HG02588 (cell line): ENCODE results near the gene ODR4.
"Not testable (repeated sequence)": the region's sequence is repeated elsewhere in the genome, so short reads cannot be mapped to it uniquely, and the experiment has no call there.

Source experiments
- ATAC-seq: cut with Tn5 transposase; IDR thresholded peaks from one replicate; pipeline ENCODE4 v1.9.1; 2021; ENCODE audit warnings: mild to moderate bottlenecking, moderate library complexity; ENCODE audit not compliant: unreplicated experiment

The ODR4 gene

DNA sequence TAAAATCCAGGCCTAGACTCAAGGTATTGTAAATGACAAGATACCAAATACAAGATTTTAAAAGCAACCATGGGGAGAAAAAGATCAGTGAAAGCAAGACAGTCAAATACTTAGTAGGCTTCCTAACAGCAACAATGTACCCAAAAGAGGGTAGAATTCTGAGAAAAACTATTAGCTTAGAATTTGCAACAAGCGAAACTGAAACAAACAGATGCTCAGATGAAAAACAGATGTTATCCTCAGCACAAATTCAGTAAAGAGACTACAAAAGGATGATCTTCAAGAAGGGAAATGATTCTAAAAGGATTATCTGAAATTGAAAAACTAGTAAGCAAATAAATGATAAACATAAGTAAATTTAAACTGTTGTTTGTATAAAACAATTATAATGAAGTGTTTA, 45.3 kb downstream of the ODR4 start:
- peak; percentile 96 for ATAC-seq

DNA sequence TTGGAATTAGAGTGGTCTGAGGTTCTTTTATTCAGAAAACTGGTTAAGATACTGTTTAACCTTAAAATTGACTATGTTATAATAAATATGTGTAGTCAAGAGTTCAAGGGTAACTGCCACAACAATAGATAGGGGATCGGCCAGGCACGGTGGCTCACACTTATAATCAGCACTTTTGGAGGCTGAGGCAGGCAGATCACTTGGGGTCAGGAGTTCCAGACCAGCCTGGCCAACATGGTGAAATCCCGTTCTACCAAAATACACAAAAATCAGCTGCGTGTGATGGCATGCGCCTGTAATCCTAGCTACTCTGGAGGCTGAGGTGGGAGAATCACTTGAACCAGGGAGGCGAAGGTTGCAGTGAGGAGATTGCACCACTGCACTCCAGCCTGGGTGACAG, 45.8 kb downstream of the ODR4 start:
- ATAC-seq = no peak

DNA sequence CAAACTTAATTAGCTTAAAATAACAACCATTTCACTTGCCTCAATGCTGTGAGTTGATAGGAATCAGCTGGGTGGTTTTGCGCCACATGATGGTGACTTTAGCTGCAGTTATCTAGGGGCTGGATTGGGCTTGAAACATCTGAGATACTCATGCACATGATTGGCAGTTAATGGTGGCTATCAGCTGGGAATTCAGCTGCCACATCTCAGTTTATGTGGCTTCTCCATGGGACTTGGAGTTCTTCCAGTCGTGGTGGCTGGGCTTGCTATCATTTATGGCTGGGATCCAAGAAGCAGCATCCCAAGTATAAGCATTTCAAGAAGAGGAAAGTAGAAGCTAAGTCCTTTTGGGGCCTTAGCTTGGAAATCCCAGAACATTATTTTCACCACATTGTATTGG, 48.9 kb downstream of the ODR4 start:
- ATAC-seq = no peak

DNA sequence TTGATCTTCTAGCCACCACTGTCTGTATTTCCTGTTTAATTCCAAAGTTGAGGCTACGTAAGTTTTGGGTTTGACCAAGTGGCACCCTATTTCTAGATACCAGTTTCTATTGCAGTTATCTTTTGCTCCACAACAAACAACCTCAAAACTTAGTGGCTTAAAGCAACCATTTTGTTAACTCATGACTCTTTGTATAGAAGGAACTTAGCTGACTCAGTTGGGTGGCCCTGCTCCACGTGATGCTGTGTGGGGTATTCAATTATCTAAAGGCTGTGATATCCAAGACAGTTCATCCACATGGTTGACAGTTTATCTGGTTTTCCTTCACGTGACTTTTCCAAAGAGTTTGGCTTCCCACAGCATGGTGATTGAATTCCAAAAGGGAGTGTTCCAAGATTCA, 50.5 kb downstream of the ODR4 start:
- ATAC-seq = no peak

DNA sequence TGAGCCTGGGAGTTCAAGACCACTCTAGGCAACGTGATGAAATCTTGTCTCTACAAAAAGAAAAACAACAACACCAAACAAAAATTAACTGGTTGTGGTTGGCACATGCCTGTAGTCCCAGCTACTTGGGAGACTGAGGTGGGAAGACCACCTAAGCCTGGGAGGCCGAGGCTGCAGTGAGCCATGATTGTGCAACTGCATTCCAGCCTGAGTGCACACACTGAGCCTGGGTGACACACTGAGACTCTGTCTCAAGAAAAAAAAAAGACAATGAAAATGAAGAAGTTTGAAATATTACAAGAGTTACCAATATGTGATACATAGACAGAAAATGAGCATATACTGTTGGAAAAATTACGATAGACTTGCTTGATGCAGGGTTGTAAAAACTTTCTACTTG, 53.4 kb downstream of the ODR4 start:
- ATAC-seq = no peak

DNA sequence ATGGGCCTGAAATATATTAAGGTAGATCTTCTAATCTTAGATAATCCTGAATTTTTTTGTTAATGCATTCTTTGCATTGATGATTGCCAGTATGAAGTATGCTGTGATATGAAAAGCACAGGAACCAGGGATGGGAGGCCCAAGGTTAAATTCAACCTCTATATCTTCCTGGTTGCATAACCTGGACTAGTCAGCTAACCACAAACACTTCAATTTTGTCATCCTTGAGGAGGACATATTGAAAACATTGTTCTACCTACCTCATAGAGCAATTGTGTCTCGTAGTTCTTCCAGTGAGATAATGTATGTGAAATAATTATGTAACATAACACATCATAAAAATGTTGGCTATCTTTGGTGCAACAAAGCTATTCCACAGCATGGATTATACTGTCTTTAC, 59.7 kb downstream of the ODR4 start:
- no peak for ATAC-seq

DNA sequence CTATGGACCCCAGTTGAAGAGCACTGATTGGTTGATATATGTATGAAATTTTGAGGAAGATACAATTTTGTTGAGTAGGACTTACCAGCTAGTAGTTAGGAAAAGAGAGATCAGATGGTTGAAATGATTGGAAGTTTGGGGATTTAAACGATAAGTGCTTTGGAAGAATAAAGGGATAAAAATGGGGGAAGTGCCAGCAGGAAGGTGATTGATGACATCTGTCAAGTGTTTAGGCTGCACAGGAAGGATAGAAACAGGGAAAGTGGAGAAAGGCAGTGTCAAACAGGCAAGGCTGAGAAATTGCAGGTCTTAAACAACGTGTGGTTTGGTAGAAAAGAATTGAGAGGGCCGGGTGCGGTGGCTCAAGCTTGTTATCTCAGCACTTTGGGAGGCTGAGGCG, 62.9 kb downstream of the ODR4 start:
- ATAC-seq = no peak

DNA sequence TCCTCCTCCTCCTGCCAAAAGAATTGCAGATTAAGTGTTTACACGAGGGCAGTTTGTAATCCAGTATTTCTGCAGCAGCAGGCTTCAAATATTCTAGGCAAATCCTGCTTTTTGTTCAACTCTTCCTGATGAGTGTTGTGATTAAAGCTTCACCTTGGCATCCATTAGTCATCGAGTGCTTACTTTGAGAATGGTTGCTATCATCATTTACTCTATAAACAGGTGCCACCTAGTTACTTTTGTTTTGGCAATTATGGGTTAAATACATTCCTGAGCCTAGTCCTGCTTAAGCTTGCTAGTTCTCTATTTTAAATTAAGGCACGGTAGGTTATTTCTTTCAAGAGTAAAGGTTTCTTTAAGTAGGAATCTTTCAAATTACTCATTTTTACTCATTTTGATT, 64.9 kb downstream of the ODR4 start:
- no peak for ATAC-seq

DNA sequence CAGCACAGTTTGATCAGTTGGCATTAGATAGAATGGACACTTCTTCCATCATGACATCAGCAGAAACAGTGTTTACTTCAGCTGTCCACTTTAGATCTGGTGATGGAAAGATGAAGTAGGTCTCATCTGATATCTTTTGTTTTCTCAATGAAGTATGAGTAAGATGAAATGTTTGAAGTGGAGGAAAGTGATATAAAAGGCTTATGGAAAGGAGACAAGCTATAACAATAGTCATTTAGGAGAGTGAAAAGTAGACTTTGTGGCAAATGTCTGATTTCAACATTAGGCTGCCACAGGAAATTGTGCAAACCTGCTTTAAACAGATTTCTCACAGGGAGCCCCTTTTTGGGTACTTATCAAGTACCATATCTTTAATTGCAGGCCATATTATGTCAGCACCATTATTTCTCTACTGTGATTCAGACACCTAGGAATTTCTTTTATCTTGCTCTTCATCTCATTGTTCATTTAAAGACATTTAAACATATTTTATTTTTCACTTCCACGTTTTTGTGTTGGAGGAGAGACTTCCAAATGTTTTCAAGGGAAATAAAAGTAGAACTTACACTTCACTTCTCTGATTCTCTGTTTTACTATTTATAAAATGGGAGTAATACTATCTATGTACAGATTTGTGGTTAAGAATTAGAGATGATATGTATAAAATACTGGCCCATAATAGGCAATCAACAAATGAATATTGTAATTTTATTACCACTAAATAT, 67.2 kb downstream of the ODR4 start:
- no peak for ATAC-seq

DNA sequence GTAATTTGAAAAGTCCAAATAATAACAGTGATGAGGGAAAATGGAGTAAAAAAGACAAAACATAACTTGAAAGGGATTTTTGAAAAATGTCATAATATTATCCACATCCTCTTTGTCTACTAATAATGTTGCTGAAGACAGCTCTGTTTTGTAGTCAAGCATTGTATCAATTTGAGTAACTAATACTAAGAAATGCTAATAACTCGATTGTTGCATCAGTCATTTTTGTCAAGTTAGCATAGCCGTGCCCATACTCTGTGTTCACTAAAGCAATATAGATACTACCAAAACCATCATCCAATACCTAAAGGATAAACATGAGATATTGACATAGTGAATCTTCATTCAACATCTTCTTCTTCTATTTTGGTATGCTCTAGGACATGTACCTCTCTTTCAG, 68.0 kb downstream of the ODR4 start:
- peak; percentile 49 for ATAC-seq

DNA sequence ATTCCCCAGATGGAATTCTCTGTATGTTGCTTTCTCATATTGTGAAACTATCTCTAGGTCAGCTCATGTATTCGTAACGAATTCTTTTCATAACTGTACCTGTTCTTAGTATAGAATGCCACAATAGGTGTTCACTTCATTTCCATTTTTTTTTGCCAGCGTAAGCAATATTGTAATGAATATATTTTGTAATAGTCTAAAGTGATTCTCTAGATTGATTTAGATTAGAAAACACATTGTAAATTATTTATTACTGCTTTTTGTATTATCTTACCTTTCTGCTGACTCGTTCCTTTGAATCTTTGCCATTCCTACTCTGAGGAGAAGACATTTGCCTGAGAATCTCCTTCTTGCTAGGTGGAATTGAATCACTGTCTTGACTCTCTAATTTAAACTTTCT, 70.5 kb downstream of the ODR4 start:
- no peak for ATAC-seq

DNA sequence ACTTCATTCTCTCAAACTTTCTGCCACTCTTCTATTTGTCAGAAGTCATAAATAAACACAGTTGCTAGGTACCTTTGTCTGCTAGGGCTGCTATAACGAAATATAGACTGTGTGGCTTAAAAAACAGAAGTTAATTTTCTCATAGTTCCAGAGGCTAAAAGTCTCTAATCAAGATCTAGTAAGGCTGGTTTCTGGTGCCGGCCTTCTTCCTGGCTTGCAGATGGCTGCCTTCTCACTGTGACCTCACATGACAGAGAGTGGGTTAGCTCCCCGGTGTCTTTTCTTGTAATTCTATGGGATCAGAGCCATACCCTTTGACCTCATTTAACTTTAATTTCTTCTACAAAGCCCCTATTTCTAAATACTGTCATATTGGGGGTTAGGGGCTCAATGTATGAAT, 79.3 kb downstream of the ODR4 start:
- no peak for ATAC-seq

DNA sequence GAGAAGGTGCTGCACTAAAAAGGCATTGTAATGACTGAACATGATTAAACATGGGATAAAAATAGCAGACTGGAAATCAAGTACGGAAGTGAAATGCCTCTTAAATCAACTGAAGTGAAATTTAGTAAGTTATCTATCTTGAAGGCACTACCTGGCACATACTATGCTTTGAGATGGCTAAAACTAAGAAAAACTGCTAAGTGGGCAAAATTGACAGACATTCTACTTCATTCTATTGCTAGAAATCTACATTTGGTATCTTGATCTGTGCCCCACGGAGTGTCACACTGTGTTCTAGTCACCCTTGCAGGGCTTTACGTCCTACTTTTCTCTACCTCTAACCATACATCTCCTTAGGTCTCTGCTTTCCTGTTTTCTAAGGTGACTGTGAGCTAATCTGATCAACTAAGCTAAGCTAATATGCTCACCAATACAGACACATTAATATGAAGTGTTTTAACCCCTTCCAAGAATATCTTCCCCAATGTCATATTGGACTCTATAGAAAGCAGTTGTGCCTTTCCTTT, 81.2 kb downstream of the ODR4 start:
- no peak for ATAC-seq

DNA sequence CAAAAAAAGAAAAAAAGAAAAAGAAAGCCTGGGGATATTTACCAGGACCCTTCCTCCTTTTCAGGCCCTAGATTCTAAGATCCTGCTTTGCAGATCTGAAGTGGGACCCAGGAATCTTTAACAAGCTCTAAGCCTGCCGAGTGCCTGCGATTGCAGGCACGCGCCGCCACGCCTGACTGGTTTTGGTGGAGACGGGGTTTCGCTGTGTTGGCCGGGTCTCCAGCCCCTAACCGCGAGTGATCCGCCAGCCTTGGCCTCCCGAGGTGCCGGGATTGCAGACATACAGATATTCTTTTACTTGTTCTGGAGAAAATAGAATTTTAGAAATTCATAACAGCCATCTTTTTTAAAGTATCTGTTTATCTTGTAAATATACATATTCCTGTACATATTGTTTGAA, 83.5 kb downstream of the ODR4 start:
- not testable (repeated sequence) for ATAC-seq

DNA sequence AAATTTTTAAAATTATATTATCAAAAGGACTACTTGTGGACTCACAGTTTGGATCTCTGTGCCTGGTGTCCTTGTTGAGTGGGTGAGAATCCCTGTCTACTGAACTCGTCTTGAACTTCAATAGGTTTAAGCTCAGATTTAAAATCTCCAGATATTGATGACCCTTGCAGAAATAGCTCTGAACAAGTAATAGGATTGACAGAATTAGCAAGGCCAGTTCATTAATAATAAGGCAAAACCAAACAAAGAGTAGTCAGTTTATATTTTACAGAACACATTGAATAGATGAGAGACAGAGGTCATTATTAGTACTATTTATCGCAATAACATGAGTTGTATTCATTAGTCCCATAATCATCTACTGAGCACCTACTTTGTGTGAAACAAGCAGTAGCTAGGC, 85.4 kb downstream of the ODR4 start, which contains the start of gene PDC:
TSS of gene PDC (minus strand) at position 101 of the 400 bp plus-strand sequence. CDS start 11,655 bp downstream, outside the sequence.
- no peak for ATAC-seq

DNA sequence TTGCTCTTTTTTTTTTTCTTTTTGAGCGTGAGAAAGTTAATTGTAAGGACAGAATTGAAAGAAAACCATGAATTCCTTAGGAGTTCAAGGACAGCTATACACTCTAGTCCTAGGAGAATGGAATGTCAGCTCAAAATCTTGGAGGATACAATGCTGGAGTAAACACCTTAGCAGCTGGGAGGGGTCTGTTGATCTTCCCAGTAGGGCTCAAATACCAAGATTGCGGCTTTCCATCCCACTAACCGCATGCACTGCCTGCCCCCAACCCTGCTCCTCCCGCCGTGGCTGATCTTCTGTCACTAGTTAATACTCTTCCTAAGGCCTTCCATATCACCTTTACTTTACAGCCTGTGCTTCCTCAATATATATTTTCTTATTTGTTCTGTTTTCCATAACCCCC, 87.9 kb downstream of the ODR4 start:
- no peak for ATAC-seq

DNA sequence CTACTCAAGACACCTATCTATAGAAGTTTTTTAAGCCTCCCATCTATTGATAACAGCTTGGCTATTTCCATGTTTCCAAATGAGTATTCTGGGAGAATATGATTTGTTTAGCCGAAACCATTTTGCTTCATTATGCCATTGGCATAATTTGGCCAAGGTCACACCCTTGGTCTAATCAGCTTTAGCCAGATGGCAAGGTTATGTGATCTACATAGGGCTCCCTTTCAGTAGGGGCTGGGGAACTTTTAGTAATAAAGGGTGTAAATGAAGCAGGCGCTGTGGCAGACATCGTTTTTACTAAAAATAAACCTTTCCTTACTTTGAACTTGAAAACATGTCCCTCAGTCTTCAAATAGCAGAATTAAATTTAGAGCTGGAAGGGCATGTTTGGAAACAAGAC, 88.3 kb downstream of the ODR4 start:
- no peak for ATAC-seq

DNA sequence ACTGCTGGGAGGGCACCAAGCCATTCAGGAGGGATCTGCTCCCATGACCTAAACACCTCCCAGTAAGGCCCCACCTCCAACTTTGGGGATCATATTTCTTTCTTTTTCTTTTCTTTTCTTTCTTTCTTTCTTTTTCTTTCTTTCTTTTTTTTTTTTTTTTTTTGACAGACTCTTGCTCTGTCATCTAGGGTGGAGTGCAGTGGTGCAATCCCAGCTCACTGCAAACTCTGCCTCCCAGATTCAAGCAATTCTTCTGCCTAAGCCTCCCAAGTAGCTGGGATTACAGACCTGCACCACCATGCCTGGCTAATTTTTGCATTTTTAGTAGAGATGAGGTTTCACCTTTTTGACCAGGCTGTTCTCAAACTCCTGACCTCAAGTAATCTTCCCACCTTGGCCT, 89.9 kb downstream of the ODR4 start:
- ATAC-seq = not testable (repeated sequence)

DNA sequence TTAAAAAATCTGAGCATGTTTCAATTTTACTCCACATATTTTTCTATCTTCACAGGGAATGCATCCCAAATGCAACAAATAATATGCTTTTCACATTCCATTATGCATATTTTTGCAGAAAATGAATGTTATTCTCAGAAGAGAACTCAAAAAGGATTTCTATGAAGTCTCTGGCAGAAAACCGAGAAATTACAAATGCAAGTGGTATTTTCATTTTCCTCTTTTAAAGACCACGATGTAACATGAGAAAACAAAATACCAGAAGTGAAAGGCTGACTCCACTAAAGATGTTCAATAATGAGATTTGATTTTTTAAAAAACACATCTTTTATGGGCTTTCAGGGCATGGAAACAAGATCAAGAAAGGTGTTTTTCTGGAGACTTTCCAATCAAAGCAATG, 90.3 kb downstream of the ODR4 start:
- ATAC-seq = no peak
